ENCODE results near the gene TSEN2. TPM values are rescaled to one million over a fixed set of nuclear protein-coding genes. Genes with fewer than 3 reads are reported as not detected.

Gene TSEN2
- total RNA-seq, 1 donor from 2014 or later, result 21.3 TPM

GRCh38 chr3:12560505-12561190 lies 76.4 kb downstream of the TSEN2 start:
- no peak for DNase-seq (ENCODE audit: low read depth)
- FAIRE-seq, result no peak
- H3K27me3 ChIP-seq (ENCODE audit: control insufficient read depth, insufficient read depth, low read length), result no peaks in the 10 kb centered on the region
- H3K36me3 ChIP-seq (ENCODE audit: control insufficient read depth, insufficient read depth, low read length), result no peaks in the 10 kb centered on the region
- TF ChIP-seq CTCF (IDR thresholded peaks at IDR 0.05; ENCODE audit: insufficient read depth, low read length, severe bottlenecking), result no peak
- no peak overlapping the region for H3K4me3 ChIP-seq (ENCODE audit: low read depth, low read length)

GRCh38 chr3:12561397-12561796 lies 77.1 kb downstream of the TSEN2 start:
- Histone ChIP-seq H3K27me3 (ENCODE audit: control insufficient read depth, insufficient read depth, low read length) (no peaks in the 10 kb centered on the region), H3K4me3 (ENCODE audit: low read depth, low read length) (no peak overlapping the region), H3K36me3 (ENCODE audit: control insufficient read depth, insufficient read depth, low read length) (no peaks in the 10 kb centered on the region)
- FAIRE-seq (no peak), DNase-seq (ENCODE audit: low read depth) (no peak)
- no peak for TF ChIP-seq CTCF (IDR thresholded peaks at IDR 0.05; ENCODE audit: insufficient read depth, low read length, severe bottlenecking)

- no peak for DNase-seq (ENCODE audit: low read depth)
- H3K36me3 ChIP-seq (ENCODE audit: control insufficient read depth, insufficient read depth, low read length), result no peaks in the 10 kb centered on the region
- no peaks in the 10 kb centered on the region for H3K27me3 ChIP-seq (ENCODE audit: control insufficient read depth, insufficient read depth, low read length)
- no peak for FAIRE-seq
- H3K4me3 ChIP-seq (ENCODE audit: low read depth, low read length), result no peak overlapping the region
- TF ChIP-seq CTCF (IDR thresholded peaks at IDR 0.05; ENCODE audit: insufficient read depth, low read length, severe bottlenecking), result no peak
Measured at GRCh38 chr3:12562451-12562850, 78.2 kb downstream of the TSEN2 start.

GRCh38 chr3:12566976-12567375 lies 82.7 kb downstream of the TSEN2 start:
- TF ChIP-seq CTCF (IDR thresholded peaks at IDR 0.05; ENCODE audit: insufficient read depth, low read length, severe bottlenecking), result no peak
- no peaks in the 10 kb centered on the region for H3K27me3 ChIP-seq (ENCODE audit: control insufficient read depth, insufficient read depth, low read length)
- FAIRE-seq (no peak), DNase-seq (ENCODE audit: low read depth) (no peak)
- no peak overlapping the region for H3K4me3 ChIP-seq (ENCODE audit: low read depth, low read length)
- H3K36me3 ChIP-seq (ENCODE audit: control insufficient read depth, insufficient read depth, low read length), result peaks cover 11% of the 10 kb centered on the region

- peaks cover 20% of the 10 kb centered on the region for H3K36me3 ChIP-seq (ENCODE audit: control insufficient read depth, insufficient read depth, low read length)
- TF ChIP-seq CTCF (IDR thresholded peaks at IDR 0.05; ENCODE audit: insufficient read depth, low read length, severe bottlenecking), result no peak
Measured at GRCh38 chr3:12568747-12569146, 84.5 kb downstream of the TSEN2 start.

GRCh38 chr3:12569836-12570235 lies 85.6 kb downstream of the TSEN2 start:
- DNase-seq (ENCODE audit: low read depth), result no peak
- no peaks in the 10 kb centered on the region for H3K27me3 ChIP-seq (ENCODE audit: control insufficient read depth, insufficient read depth, low read length)
- H3K4me3 ChIP-seq (ENCODE audit: low read depth, low read length), result no peak overlapping the region
- no peak for FAIRE-seq
- TF ChIP-seq CTCF (IDR thresholded peaks at IDR 0.05; ENCODE audit: insufficient read depth, low read length, severe bottlenecking), result no peak
- H3K36me3 ChIP-seq (ENCODE audit: control insufficient read depth, insufficient read depth, low read length), result peaks cover 24% of the 10 kb centered on the region

More at GRCh38 chr3:12568747-12569146, 84.5 kb downstream of the TSEN2 start:
- Histone ChIP-seq H3K27me3 (ENCODE audit: control insufficient read depth, insufficient read depth, low read length) (no peaks in the 10 kb centered on the region), H3K4me3 (ENCODE audit: low read depth, low read length) (no peak overlapping the region)
- no peak for DNase-seq (ENCODE audit: low read depth)
- FAIRE-seq, result no peak

Data from bronchial epithelial cell (primary cell).